ENCODE measurements around the gene GMPPA.

- TF ChIP-seq POLR2A (IDR thresholded peaks at IDR 0.05; ENCODE audit: low read length) (no peak), GATA1 (IDR thresholded peaks at IDR 0.05; ENCODE audit: low read depth, low read length) (no peak)
These were observed 18.7 kb upstream of the GMPPA start for GRCh38 chr2:219480004-219480403.
